Measurements from ENCODE around the gene NDEL1. TPM values are rescaled to one million over a fixed set of nuclear protein-coding genes. Genes with fewer than 3 reads are reported as not detected.

The NDEL1 gene
- total and polyA plus RNA-seq, 9 of the 15 experiments (the other 6 are each of a cell fraction or from before 2014, with no cell fraction given) = 0.86 to 30.5 (median 22.7) TPM

DNA sequence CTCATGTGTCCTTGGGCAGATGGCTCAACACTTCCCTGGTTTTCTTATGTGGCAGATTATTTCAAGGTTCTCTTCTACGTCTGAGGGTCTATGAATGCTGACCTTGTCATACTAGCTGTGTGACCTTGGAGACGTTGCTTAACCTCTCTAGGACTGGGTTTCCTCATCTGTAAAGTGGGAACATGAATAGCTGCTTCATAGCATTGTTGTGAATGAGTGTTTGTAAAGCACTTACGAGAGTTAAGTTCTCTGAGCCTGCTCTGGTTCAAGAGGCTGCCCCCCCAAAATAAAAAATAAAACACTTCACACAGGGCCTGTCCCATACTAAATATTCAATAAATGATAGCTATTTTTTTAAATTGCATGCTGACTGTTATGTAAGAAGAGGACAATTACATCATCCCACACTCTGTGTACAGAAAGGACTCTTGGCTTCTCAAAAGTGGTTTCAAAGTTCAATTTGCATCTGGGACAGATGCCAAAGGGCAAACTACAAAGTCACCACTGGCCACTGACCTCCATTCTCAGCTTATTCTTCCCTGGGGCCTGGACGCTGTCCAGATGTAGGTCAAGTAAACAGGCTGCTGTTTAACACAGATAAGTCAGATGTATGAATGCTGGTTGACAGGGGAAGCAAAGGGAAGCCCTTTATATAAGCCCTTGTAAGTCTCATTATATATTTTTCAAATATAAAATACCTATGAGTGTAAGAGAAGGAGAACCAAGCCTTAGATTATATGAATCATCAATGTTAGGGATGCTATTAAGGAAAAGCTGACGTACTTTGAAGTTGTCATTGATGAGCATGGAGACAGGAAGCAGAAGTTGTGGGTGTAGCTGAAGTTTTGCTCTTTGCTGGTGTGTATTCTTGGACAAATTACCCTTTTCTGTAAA, 15.4 kb upstream of the NDEL1 start (continued):
- TF ChIP-seq ETV6 (IDR thresholded peaks at IDR 0.05; ENCODE audit: borderline replicate concordance in 1 of 2, low read depth in 2 of 2, low read length in 1 of 2) (no peak), ETV6 (CRISPR knock-in tag; IDR thresholded peaks at IDR 0.05; ENCODE audit: borderline replicate concordance) (no peak), KAT2B (IDR thresholded peaks at IDR 0.05; ENCODE audit: low read depth, low read length) (no peak), DDX20 (tag; IDR thresholded peaks at IDR 0.05; ENCODE audit: low read depth) (no peak), ZNF586 (CRISPR knock-in tag; conservative IDR thresholded peaks at IDR 0.05) (no peak), DACH1 (IDR thresholded peaks at IDR 0.05; ENCODE audit: partially characterized antibody) (no peak), CBX3 (IDR thresholded peaks at IDR 0.05; ENCODE audit: borderline replicate concordance in 1 of 2, low read length in 2 of 2) (peak in 1 of 2 experiments; percentile 24; a peak in 1 of 3 replicates), NEUROD1 (IDR thresholded peaks at IDR 0.05; ENCODE audit: borderline replicate concordance, low read depth, low read length, partially characterized antibody) (peak; percentile 42), RFX1 (IDR thresholded peaks at IDR 0.05) (no peak), IRF2 (CRISPR knock-in tag; IDR thresholded peaks at IDR 0.05) (no peak), ZNF780A (CRISPR knock-in tag; IDR thresholded peaks at IDR 0.05) (no peak), MECOM (CRISPR knock-in tag; IDR thresholded peaks at IDR 0.05) (no peak), CBX2 (IDR thresholded peaks at IDR 0.05; ENCODE audit: insufficient read depth, low read length, poor library complexity, severe bottlenecking) (no peak), FOXA3 (CRISPR knock-in tag; conservative IDR thresholded peaks at IDR 0.05 in 1 of 2, IDR thresholded peaks at IDR 0.05 in 1 of 2) (peak; percentile 80 to 90), KLF13 (tag; IDR thresholded peaks at IDR 0.05; ENCODE audit: borderline replicate concordance, low read depth) (no peak), RBM25 (IDR thresholded peaks at IDR 0.05; ENCODE audit: low read depth, low read length, severe bottlenecking) (peak; percentile 83), KLF1 (tag; IDR thresholded peaks at IDR 0.05) (no peak), ZBTB7A (IDR thresholded peaks at IDR 0.05; ENCODE audit: borderline replicate concordance, control insufficient read depth, low read depth, low read length) (no peak), MCM7 (IDR thresholded peaks at IDR 0.05) (no peak), CSDE1 (IDR thresholded peaks at IDR 0.05) (no peak)
- TF ChIP-seq, protein P1, sequence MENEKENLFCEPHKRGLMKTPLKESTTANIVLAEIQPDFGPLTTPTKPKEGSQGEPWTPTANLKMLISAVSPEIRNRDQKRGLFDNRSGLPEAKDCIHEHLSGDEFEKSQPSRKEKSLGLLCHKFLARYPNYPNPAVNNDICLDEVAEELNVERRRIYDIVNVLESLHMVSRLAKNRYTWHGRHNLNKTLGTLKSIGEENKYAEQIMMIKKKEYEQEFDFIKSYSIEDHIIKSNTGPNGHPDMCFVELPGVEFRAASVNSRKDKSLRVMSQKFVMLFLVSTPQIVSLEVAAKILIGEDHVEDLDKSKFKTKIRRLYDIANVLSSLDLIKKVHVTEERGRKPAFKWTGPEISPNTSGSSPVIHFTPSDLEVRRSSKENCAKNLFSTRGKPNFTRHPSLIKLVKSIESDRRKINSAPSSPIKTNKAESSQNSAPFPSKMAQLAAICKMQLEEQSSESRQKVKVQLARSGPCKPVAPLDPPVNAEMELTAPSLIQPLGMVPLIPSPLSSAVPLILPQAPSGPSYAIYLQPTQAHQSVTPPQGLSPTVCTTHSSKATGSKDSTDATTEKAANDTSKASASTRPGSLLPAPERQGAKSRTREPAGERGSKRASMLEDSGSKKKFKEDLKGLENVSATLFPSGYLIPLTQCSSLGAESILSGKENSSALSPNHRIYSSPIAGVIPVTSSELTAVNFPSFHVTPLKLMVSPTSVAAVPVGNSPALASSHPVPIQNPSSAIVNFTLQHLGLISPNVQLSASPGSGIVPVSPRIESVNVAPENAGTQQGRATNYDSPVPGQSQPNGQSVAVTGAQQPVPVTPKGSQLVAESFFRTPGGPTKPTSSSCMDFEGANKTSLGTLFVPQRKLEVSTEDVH (IDR thresholded peaks at IDR 0.05; ENCODE audit: low read depth, partially characterized antibody) = no peak
- TF ChIP-seq, protein P2, sequence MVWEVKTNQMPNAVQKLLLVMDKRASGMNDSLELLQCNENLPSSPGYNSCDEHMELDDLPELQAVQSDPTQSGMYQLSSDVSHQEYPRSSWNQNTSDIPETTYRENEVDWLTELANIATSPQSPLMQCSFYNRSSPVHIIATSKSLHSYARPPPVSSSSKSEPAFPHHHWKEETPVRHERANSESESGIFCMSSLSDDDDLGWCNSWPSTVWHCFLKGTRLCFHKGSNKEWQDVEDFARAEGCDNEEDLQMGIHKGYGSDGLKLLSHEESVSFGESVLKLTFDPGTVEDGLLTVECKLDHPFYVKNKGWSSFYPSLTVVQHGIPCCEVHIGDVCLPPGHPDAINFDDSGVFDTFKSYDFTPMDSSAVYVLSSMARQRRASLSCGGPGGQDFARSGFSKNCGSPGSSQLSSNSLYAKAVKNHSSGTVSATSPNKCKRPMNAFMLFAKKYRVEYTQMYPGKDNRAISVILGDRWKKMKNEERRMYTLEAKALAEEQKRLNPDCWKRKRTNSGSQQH (CRISPR knock-in tag; IDR thresholded peaks at IDR 0.05) = no peak
- TF ChIP-seq, protein P3, sequence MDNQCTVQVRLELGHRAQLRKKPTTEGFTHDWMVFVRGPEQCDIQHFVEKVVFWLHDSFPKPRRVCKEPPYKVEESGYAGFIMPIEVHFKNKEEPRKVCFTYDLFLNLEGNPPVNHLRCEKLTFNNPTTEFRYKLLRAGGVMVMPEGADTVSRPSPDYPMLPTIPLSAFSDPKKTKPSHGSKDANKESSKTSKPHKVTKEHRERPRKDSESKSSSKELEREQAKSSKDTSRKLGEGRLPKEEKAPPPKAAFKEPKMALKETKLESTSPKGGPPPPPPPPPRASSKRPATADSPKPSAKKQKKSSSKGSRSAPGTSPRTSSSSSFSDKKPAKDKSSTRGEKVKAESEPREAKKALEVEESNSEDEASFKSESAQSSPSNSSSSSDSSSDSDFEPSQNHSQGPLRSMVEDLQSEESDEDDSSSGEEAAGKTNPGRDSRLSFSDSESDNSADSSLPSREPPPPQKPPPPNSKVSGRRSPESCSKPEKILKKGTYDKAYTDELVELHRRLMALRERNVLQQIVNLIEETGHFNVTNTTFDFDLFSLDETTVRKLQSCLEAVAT (IDR thresholded peaks at IDR 0.05) = no peak

Data from K562 (cell line).